T-helper 2 cell treated with Interferon-gamma antibody and Interleukin-4, amounts not matched to agents 100 ng/mL and 5 ng/mL, for 36 hours (primary cell): ENCODE measurements around the gene CCL28. TPM values are rescaled to one million over a fixed set of nuclear protein-coding genes. Genes with fewer than 3 reads are reported as not detected.

ENCODE experiments used
- intact Hi-C: fragments of 100-400 bp; cut with micrococcal nuclease; formaldehyde crosslinking; loops from one replicate; pipeline ENCODE4 v1.15.1; 2023
- total RNA-seq: library from RNA; stranded (reverse); gene quantifications from 2 replicates; pipeline ENCODE4 v1.2.3, GENCODE V29; 2022

Gene CCL28
- total RNA-seq, 1 donor from 2014 or later: 16.4 TPM

GRCh38 chr5:43358301-43358700 lies 53.9 kb downstream of the CCL28 start:
- intact Hi-C loops: no loop called here

- intact Hi-C loops: no loop called here
Observed at GRCh38 chr5:43357878-43358281, 54.3 kb downstream of the CCL28 start.

- intact Hi-C loops: no loop called here
Observed at GRCh38 chr5:43357067-43357466, 55.1 kb downstream of the CCL28 start.

- intact Hi-C loops: no loop called here
Observed at GRCh38 chr5:43354774-43355173, 57.4 kb downstream of the CCL28 start.

- intact Hi-C loops: no loop called here
Observed at GRCh38 chr5:43353668-43354067, 58.5 kb downstream of the CCL28 start.

- intact Hi-C loops: no loop called here
Observed at GRCh38 chr5:43352915-43353314, 59.3 kb downstream of the CCL28 start.

- intact Hi-C loops: no loop called here
Observed at GRCh38 chr5:43352131-43352530, 60.1 kb downstream of the CCL28 start.

GRCh38 chr5:43348861-43349363 lies 63.3 kb downstream of the CCL28 start:
- intact Hi-C loops: no loop called here

- intact Hi-C loops: no loop called here
Observed at GRCh38 chr5:43348207-43348606, 64.0 kb downstream of the CCL28 start.

- intact Hi-C loops: no loop called here
Observed at GRCh38 chr5:43338862-43339261, 73.3 kb downstream of the CCL28 start.

GRCh38 chr5:43336159-43336558 lies 76.0 kb downstream of the CCL28 start:
- intact Hi-C loops: no loop called here

- intact Hi-C loops: no loop called here
Observed at GRCh38 chr5:43335681-43336080, 76.5 kb downstream of the CCL28 start.

- intact Hi-C loops: no loop called here
Observed at GRCh38 chr5:43332401-43332800, 79.8 kb downstream of the CCL28 start.

Other genes starting within 250 kb of the CCL28 start
- gene NIM1K, start 220.2 kb downstream of the CCL28 start, total RNA-seq: 0.34 and 0.77 TPM in 2 replicates
- gene HMGCS1, start 99.0 kb downstream of the CCL28 start, total RNA-seq: 78.6 and 80.2 TPM in 2 replicates
- 14.6 and 16.9 TPM in 2 replicates for gene TMEM267, start 71.5 kb upstream of the CCL28 start, total RNA-seq
- gene C5orf34, start 102.8 kb upstream of the CCL28 start, total RNA-seq: 7.9 and 8.0 TPM in 2 replicates
- 37.1 and 41.3 TPM in 2 replicates for gene PAIP1, start 144.7 kb upstream of the CCL28 start, total RNA-seq
- gene NNT, start 190.8 kb upstream of the CCL28 start, total RNA-seq: 87.2 and 89.5 TPM in 2 replicates